WTC11 (cell line): ENCODE data around the gene BCAR3. TPM values are rescaled to one million over a fixed set of nuclear protein-coding genes. Genes with fewer than 3 reads are reported as not detected.

Experiments used
- ATAC-seq: fragments of 200-7000 bp; cut with Tn5 transposase; 2 replicates; pipeline ENCODE4 v1.10.0; 2021; ENCODE audit warnings: mild to moderate bottlenecking, moderate library complexity
- CTCF ChIA-PET: fragments of 300-600 bp; sonication (Branson Sonifier 250); formaldehyde crosslinking; loops from one replicate; lab custom pipeline; 2021; ENCODE audit warnings: antibody characterized with exemption; lab: Charles Lee
- POLR2A ChIA-PET: fragments of 350-600 bp; sonication (Branson Sonifier 250); formaldehyde crosslinking; loops from one replicate; lab custom pipeline; 2021; ENCODE audit warnings: antibody characterized with exemption; lab: Charles Lee
- DNase-seq: peaks from one replicate; pipeline ENCODE4 v3.0.0; 2021; ENCODE audit warnings: low spot score
- H3K27ac Mint-ChIP-seq: 2 replicates; pipeline ENCODE4 v1.8.0; 2021; ENCODE audit warnings: mixed read lengths
- H3K27me3 Mint-ChIP-seq: 2 replicates; pipeline ENCODE4 v1.8.0; 2021; ENCODE audit warnings: low read depth, mild to moderate bottlenecking, moderate library complexity, mixed read lengths
- H3K36me3 Mint-ChIP-seq: 2 replicates; pipeline ENCODE4 v1.8.0; 2021; ENCODE audit warnings: mixed read lengths
- H3K4me1 Mint-ChIP-seq: 2 replicates; pipeline ENCODE4 v1.8.0; 2022; ENCODE audit warnings: mixed read lengths
- H3K4me3 Mint-ChIP-seq: 2 replicates; pipeline ENCODE4 v1.8.0; 2021; ENCODE audit warnings: mild to moderate bottlenecking, moderate library complexity, mixed read lengths
- H3K9me3 Mint-ChIP-seq: 2 replicates; pipeline ENCODE4 v1.8.0; 2021; ENCODE audit warnings: mixed read lengths
- ATF1 ChIP-seq: sonication (generic); formaldehyde crosslinking; IDR thresholded peaks from 2 replicates; pipeline ENCODE4 v1.8.1; 2023; ENCODE audit warnings: mild to moderate bottlenecking, moderate library complexity, missing genetic modification reagents
- ETV6 ChIP-seq: sonication (generic); formaldehyde crosslinking; IDR thresholded peaks from 2 replicates; pipeline ENCODE4 v1.8.1; 2022; ENCODE audit warnings: mild to moderate bottlenecking, missing genetic modification reagents
- GABPB1 ChIP-seq: sonication (generic); formaldehyde crosslinking; IDR thresholded peaks from 2 replicates; pipeline ENCODE4 v1.8.1; 2023; ENCODE audit warnings: mild to moderate bottlenecking, missing genetic modification reagents
- GTF2I ChIP-seq: fragments of 250-450 bp; sonication (Bioruptor Pico); conservative IDR thresholded peaks from 2 replicates; pipeline ENCODE4 v1.4.0; 2021; ENCODE audit warnings: mild to moderate bottlenecking
- MYBL2 ChIP-seq: sonication (generic); formaldehyde crosslinking; IDR thresholded peaks from 2 replicates; pipeline ENCODE4 v1.8.1; 2023; ENCODE audit warnings: mild to moderate bottlenecking, moderate library complexity, missing genetic modification reagents
- NR1H2 ChIP-seq: sonication (generic); formaldehyde crosslinking; IDR thresholded peaks from 2 replicates; pipeline ENCODE4 v1.9.0; 2021; ENCODE audit warnings: mild to moderate bottlenecking, moderate library complexity, missing genetic modification reagents
- TEAD1 ChIP-seq: sonication (generic); formaldehyde crosslinking; IDR thresholded peaks from 2 replicates; pipeline ENCODE4 v1.8.0; 2022; ENCODE audit warnings: mild to moderate bottlenecking, missing genetic modification reagents
- ZBTB21 ChIP-seq: sonication (generic); formaldehyde crosslinking; IDR thresholded peaks from 2 replicates; pipeline ENCODE4 v1.8.1; 2023; ENCODE audit warnings: mild to moderate bottlenecking, missing genetic modification reagents, borderline replicate concordance
- ZNF138 ChIP-seq: sonication (generic); formaldehyde crosslinking; conservative IDR thresholded peaks from 2 replicates; pipeline ENCODE4 v1.8.1; 2022; ENCODE audit warnings: mild to moderate bottlenecking, moderate library complexity, missing genetic modification reagents
- ZNF423 ChIP-seq: fragments of 250-450 bp; sonication (Bioruptor Pico); IDR thresholded peaks from 2 replicates; pipeline ENCODE4 v2.1.2; 2022; ENCODE audit warnings: mild to moderate bottlenecking, moderate library complexity
- ZNF671 ChIP-seq: fragments of 250-450 bp; sonication (Bioruptor Pico); IDR thresholded peaks from 2 replicates; pipeline ENCODE4 v1.8.0; 2021; ENCODE audit warnings: mild to moderate bottlenecking
- total RNA-seq: library from RNA; stranded (reverse); gene quantifications from 3 replicates; pipeline ENCODE4 v1.2.3, GENCODE V29; 2021
- TF ChIP-seq, protein P1 (sequence below): sonication (generic); formaldehyde crosslinking; IDR thresholded peaks from 2 replicates; pipeline ENCODE4 v1.8.1; 2023; ENCODE audit warnings: mild to moderate bottlenecking, missing genetic modification reagents, borderline replicate concordance
- TF ChIP-seq, protein P2 (sequence below): sonication (generic); formaldehyde crosslinking; IDR thresholded peaks from 2 replicates; pipeline ENCODE4 v1.8.1; 2022; ENCODE audit warnings: low read depth, mild to moderate bottlenecking, moderate library complexity, missing genetic modification reagents, borderline replicate concordance
- TF ChIP-seq, protein P3 (sequence below): fragments of 250-450 bp; sonication (Bioruptor Pico); IDR thresholded peaks from 2 replicates; pipeline ENCODE4 v1.9.0; 2021; ENCODE audit warnings: moderate library complexity, mild to moderate bottlenecking, inconsistent platforms, borderline replicate concordance
- TF ChIP-seq, protein P4 (sequence below): sonication (generic); formaldehyde crosslinking; conservative IDR thresholded peaks from 2 replicates; pipeline ENCODE4 v1.8.1; 2022; ENCODE audit warnings: mild to moderate bottlenecking, missing genetic modification reagents
- TF ChIP-seq, protein P5 (sequence below): sonication (generic); formaldehyde crosslinking; IDR thresholded peaks from 2 replicates; pipeline ENCODE4 v1.8.1; 2023; ENCODE audit warnings: mild to moderate bottlenecking, missing genetic modification reagents, moderate library complexity
- TF ChIP-seq, protein P6 (sequence below): sonication (generic); formaldehyde crosslinking; conservative IDR thresholded peaks from 2 replicates; pipeline ENCODE4 v1.8.1; 2023; ENCODE audit warnings: mild to moderate bottlenecking, low read depth, missing genetic modification reagents, moderate library complexity
- TF ChIP-seq, protein P7 (sequence below): fragments of 250-450 bp; sonication (Bioruptor Pico); IDR thresholded peaks from 2 replicates; pipeline ENCODE4 v1.8.0; 2021; ENCODE audit warnings: mild to moderate bottlenecking

The BCAR3 gene
- total RNA-seq, 1 experiment from 2014 or later: 14.8 TPM

DNA sequence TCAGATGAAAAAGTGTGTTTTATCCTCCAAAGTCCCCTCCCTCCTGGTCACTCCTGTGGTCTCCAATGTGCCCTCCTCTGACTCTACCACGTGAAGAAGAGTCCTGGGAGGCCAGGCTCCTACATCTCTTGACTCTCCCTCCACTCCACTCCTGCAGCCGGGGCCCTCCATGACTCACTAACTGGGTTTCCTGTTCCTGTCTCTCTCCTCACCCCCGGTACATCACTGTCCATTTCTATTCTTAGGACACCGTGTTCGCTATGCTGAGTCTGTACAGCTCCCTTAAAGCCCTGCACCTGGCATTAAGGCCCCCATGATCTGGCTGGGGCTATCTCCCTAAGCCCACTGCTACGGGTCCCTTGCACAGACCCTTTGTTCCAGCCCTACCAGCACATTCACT, 93.4 kb downstream of the BCAR3 start:
- H3K27me3 Mint-ChIP-seq: no peaks in the 10 kb centered on the region
- ATAC-seq: no peak
- TF ChIP-seq GTF2I (CRISPR knock-in tag) (no peak), ETV6 (CRISPR knock-in tag) (no peak), ZNF671 (CRISPR knock-in tag) (no peak), ZBTB21 (CRISPR knock-in tag) (no peak), TEAD1 (CRISPR knock-in tag) (no peak), ZNF138 (CRISPR knock-in tag) (no peak), ATF1 (CRISPR knock-in tag) (no peak), ZNF423 (CRISPR knock-in tag) (no peak), MYBL2 (CRISPR knock-in tag) (no peak), NR1H2 (CRISPR knock-in tag) (no peak), GABPB1 (CRISPR knock-in tag) (no peak)
- TF ChIP-seq, protein P1, sequence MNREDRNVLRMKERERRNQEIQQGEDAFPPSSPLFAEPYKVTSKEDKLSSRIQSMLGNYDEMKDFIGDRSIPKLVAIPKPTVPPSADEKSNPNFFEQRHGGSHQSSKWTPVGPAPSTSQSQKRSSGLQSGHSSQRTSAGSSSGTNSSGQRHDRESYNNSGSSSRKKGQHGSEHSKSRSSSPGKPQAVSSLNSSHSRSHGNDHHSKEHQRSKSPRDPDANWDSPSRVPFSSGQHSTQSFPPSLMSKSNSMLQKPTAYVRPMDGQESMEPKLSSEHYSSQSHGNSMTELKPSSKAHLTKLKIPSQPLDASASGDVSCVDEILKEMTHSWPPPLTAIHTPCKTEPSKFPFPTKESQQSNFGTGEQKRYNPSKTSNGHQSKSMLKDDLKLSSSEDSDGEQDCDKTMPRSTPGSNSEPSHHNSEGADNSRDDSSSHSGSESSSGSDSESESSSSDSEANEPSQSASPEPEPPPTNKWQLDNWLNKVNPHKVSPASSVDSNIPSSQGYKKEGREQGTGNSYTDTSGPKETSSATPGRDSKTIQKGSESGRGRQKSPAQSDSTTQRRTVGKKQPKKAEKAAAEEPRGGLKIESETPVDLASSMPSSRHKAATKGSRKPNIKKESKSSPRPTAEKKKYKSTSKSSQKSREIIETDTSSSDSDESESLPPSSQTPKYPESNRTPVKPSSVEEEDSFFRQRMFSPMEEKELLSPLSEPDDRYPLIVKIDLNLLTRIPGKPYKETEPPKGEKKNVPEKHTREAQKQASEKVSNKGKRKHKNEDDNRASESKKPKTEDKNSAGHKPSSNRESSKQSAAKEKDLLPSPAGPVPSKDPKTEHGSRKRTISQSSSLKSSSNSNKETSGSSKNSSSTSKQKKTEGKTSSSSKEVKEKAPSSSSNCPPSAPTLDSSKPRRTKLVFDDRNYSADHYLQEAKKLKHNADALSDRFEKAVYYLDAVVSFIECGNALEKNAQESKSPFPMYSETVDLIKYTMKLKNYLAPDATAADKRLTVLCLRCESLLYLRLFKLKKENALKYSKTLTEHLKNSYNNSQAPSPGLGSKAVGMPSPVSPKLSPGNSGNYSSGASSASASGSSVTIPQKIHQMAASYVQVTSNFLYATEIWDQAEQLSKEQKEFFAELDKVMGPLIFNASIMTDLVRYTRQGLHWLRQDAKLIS: no peak
- TF ChIP-seq, protein P2, sequence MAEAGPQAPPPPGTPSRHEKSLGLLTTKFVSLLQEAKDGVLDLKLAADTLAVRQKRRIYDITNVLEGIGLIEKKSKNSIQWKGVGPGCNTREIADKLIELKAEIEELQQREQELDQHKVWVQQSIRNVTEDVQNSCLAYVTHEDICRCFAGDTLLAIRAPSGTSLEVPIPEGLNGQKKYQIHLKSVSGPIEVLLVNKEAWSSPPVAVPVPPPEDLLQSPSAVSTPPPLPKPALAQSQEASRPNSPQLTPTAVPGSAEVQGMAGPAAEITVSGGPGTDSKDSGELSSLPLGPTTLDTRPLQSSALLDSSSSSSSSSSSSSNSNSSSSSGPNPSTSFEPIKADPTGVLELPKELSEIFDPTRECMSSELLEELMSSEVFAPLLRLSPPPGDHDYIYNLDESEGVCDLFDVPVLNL (CRISPR knock-in tag): no peak
- TF ChIP-seq, protein P3, sequence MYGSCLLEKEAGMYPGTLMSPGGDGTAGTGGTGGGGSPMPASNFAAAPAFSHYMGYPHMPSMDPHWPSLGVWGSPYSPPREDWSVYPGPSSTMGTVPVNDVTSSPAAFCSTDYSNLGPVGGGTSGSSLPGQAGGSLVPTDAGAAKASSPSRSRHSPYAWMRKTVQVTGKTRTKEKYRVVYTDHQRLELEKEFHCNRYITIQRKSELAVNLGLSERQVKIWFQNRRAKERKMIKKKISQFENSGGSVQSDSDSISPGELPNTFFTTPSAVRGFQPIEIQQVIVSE: no peak
- TF ChIP-seq, protein P4, sequence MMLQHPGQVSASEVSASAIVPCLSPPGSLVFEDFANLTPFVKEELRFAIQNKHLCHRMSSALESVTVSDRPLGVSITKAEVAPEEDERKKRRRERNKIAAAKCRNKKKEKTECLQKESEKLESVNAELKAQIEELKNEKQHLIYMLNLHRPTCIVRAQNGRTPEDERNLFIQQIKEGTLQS (CRISPR knock-in tag): no peak
- TF ChIP-seq, protein P5, sequence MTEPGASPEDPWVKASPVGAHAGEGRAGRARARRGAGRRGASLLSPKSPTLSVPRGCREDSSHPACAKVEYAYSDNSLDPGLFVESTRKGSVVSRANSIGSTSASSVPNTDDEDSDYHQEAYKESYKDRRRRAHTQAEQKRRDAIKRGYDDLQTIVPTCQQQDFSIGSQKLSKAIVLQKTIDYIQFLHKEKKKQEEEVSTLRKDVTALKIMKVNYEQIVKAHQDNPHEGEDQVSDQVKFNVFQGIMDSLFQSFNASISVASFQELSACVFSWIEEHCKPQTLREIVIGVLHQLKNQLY (CRISPR knock-in tag): no peak
- TF ChIP-seq, protein P6, sequence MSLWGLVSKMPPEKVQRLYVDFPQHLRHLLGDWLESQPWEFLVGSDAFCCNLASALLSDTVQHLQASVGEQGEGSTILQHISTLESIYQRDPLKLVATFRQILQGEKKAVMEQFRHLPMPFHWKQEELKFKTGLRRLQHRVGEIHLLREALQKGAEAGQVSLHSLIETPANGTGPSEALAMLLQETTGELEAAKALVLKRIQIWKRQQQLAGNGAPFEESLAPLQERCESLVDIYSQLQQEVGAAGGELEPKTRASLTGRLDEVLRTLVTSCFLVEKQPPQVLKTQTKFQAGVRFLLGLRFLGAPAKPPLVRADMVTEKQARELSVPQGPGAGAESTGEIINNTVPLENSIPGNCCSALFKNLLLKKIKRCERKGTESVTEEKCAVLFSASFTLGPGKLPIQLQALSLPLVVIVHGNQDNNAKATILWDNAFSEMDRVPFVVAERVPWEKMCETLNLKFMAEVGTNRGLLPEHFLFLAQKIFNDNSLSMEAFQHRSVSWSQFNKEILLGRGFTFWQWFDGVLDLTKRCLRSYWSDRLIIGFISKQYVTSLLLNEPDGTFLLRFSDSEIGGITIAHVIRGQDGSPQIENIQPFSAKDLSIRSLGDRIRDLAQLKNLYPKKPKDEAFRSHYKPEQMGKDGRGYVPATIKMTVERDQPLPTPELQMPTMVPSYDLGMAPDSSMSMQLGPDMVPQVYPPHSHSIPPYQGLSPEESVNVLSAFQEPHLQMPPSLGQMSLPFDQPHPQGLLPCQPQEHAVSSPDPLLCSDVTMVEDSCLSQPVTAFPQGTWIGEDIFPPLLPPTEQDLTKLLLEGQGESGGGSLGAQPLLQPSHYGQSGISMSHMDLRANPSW (CRISPR knock-in tag): no peak
- TF ChIP-seq, protein P7, sequence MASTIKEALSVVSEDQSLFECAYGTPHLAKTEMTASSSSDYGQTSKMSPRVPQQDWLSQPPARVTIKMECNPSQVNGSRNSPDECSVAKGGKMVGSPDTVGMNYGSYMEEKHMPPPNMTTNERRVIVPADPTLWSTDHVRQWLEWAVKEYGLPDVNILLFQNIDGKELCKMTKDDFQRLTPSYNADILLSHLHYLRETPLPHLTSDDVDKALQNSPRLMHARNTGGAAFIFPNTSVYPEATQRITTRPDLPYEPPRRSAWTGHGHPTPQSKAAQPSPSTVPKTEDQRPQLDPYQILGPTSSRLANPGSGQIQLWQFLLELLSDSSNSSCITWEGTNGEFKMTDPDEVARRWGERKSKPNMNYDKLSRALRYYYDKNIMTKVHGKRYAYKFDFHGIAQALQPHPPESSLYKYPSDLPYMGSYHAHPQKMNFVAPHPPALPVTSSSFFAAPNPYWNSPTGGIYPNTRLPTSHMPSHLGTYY (CRISPR knock-in tag): no peak
- TF ChIP-seq, all 79 proteins: peak for 0
- Mint-ChIP-seq H3K36me3 (peaks cover 15% of the 10 kb centered on the region), H3K9me3 (no peaks in the 10 kb centered on the region), H3K27ac (no peak overlapping the region), H3K4me1 (peaks cover 23% of the 10 kb centered on the region), H3K4me3 (no peak overlapping the region)
- POLR2A ChIA-PET: no interaction called here
- CTCF ChIA-PET: no interaction called here
- DNase-seq: no peak
